Measurements from ENCODE around the gene CCDC40. TPM values are rescaled to one million over a fixed set of nuclear protein-coding genes. Genes with fewer than 3 reads are reported as not detected.

The CCDC40 gene
- total RNA-seq, 4 donors from 2014 or later, result 6.7 to 17.3 (median 9.4) TPM

GRCh38 chr17:80006811-80007752 lies 29.4 kb upstream of the CCDC40 start:
- peaks cover 0 to under 1% of the 10 kb centered on the region in 2 donors for H3K36me3 ChIP-seq
- intact Hi-C loops (cut with DNase I), result loop anchor here (2.0 to 5.0 kb wide), 3 partner anchors 26 to 95 kb away; partner anchors contain the start of gene GAA
- no peaks in the 10 kb centered on the region for H3K27me3 ChIP-seq
- peaks cover 8 to 25% of the 10 kb centered on the region in 2 donors for H3K4me1 ChIP-seq
- DNase-seq, result no peak
- TF ChIP-seq CTCF (IDR thresholded peaks at IDR 0.05) (no peak), POLR2A (IDR thresholded peaks at IDR 0.05) (no peak)
- no peak overlapping the region for H3K4me3 ChIP-seq (replicated peaks in 1 of 3)
- H3K27ac ChIP-seq, result no peak overlapping the region
- no peaks in the 10 kb centered on the region for H3K9me3 ChIP-seq
- WGBS, 2 donors, result 93 to 94% methylated on average over 21 to 30 of the region's 30 CpGs

- H3K27me3 ChIP-seq, result no peaks in the 10 kb centered on the region
- intact Hi-C loops (cut with DNase I), result loop anchor here (2.0 to 5.0 kb wide), 3 partner anchors 25 to 94 kb away; partner anchors contain the start of gene GAA
- peaks cover 8 to 25% of the 10 kb centered on the region in 2 donors for H3K4me1 ChIP-seq
- H3K27ac ChIP-seq, result no peak overlapping the region
- H3K36me3 ChIP-seq, result peaks cover 2 to 9% of the 10 kb centered on the region in 2 donors
- no peaks in the 10 kb centered on the region for H3K9me3 ChIP-seq
- H3K4me3 ChIP-seq (replicated peaks in 1 of 3), result no peak overlapping the region
- DNase-seq, result no peak
- WGBS, 2 donors, result 79 to 84% methylated on average over 6 to 10 of the region's 10 CpGs
- TF ChIP-seq CTCF (IDR thresholded peaks at IDR 0.05) (no peak), POLR2A (IDR thresholded peaks at IDR 0.05) (no peak)
Measured at GRCh38 chr17:80007939-80008338, 28.5 kb upstream of the CCDC40 start.

- peak; percentile 94 for DNase-seq
- intact Hi-C loops (cut with DNase I), result loop anchor here (5.0 kb wide), 2 partner anchors 74 to 94 kb away; partner anchors contain the start of gene GAA
- H3K4me1 ChIP-seq, result peaks cover 8 to 25% of the 10 kb centered on the region in 2 donors
- no peak overlapping the region for H3K4me3 ChIP-seq (replicated peaks in 1 of 3)
- TF ChIP-seq POLR2A (IDR thresholded peaks at IDR 0.05) (no peak), CTCF (IDR thresholded peaks at IDR 0.05) (peak; percentile 83 to 98 (median 94))
- H3K36me3 ChIP-seq, result peaks cover 7 to 14% of the 10 kb centered on the region in 2 donors
- 13 to 17% methylated on average over 10 to 17 of the region's 17 CpGs for WGBS, 2 donors
- H3K9me3 ChIP-seq, result no peaks in the 10 kb centered on the region
- H3K27ac ChIP-seq, result peak overlapping the region in 1 of 3 donors; percentile 56
- no peaks in the 10 kb centered on the region for H3K27me3 ChIP-seq
Measured at GRCh38 chr17:80008383-80008840, 28.0 kb upstream of the CCDC40 start.

- H3K36me3 ChIP-seq, result peaks cover 7 to 14% of the 10 kb centered on the region in 2 donors
Measured at GRCh38 chr17:80008848-80009247, 27.6 kb upstream of the CCDC40 start.

More at GRCh38 chr17:80008848-80009247, 27.6 kb upstream of the CCDC40 start:
- Histone ChIP-seq H3K4me3 (replicated peaks in 1 of 3) (no peak overlapping the region), H3K9me3 (no peaks in the 10 kb centered on the region), H3K4me1 (peaks cover 8 to 25% of the 10 kb centered on the region in 2 donors), H3K27me3 (no peaks in the 10 kb centered on the region), H3K27ac (peak overlapping the region in 1 of 3 donors; percentile 56)
- no peak for DNase-seq
- TF ChIP-seq CTCF (IDR thresholded peaks at IDR 0.05) (no peak), POLR2A (IDR thresholded peaks at IDR 0.05) (no peak)
- intact Hi-C loops (cut with DNase I), result loop anchor here (5.0 kb wide), 2 partner anchors 73 to 93 kb away; partner anchors contain the start of gene GAA
- WGBS, 2 donors, result 81 to 83% methylated on average over 17 of the region's 18 CpGs

Measured in thyroid gland (tissue), 4 donors.